ENCODE data around the gene SCN5A.
A peak's percentile ranks its signal among the peaks of the same experiment; 100 is the strongest.

The SCN5A gene

DNA sequence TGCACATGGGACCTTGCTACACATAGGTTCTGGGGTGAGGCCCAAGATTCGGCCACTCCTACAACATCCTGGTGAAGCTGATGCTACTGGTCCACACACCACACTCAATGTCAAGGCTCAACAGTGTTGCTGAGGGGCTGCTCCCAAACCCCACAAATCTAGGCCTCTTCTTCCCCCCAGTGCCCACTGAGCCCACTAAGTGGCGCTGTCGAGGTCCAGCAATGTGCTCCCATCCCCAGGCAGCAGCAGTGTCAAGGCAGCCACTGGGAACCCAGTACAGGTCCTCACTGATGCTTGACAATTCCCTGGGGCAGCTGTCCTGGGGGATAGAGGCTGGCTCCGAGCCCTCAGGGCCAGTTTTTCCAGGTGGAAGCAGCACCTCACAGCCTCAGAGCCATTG lies 21.5 kb downstream of the SCN5A start:
- peaks cover 7% of the 10 kb centered on the region for H3K27me3 Mint-ChIP-seq
- H3K27ac Mint-ChIP-seq, result no peak overlapping the region
- peak; percentile 32 for DNase-seq
- no peaks in the 10 kb centered on the region for H3K36me3 Mint-ChIP-seq
- CTCF ChIA-PET, result interaction anchor here (0.5 to 1.5 kb wide), 3 partner anchors 9 to 131 kb away, joined by 3 to 5 read pairs (median 3); no protein-coding TSS in a partner anchor
- no peaks in the 10 kb centered on the region for H3K4me1 Mint-ChIP-seq
- H3K9me3 Mint-ChIP-seq, result no peaks in the 10 kb centered on the region
- no peak overlapping the region for H3K4me3 Mint-ChIP-seq

DNA sequence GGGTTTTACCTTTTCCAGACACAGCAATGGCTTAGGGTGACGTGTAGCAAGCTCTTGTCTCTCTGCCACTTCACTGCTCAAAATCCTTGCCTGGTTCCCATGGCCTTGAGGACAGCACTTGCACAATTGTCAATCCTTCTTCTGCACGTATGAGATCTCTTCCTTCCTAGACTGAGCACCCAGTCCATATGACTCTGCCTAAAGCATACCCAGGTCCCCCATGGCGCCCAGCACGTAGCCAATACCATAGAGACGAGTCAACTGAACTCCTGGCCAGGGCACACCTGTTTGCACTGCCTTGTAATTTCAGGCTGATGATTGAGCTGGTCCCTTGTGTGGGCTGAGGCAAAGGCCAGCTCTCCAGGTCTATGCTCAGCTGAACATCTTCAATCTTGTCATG lies 23.3 kb downstream of the SCN5A start:
- no peaks in the 10 kb centered on the region for H3K36me3 Mint-ChIP-seq
- H3K4me1 Mint-ChIP-seq, result no peaks in the 10 kb centered on the region
- no peak for DNase-seq
- no peak overlapping the region for H3K4me3 Mint-ChIP-seq
- H3K9me3 Mint-ChIP-seq, result no peaks in the 10 kb centered on the region
- CTCF ChIA-PET, result interaction anchor here (1.4 kb wide), 1 partner anchor 25 kb away, joined by 4 read pairs; no protein-coding TSS in a partner anchor
- H3K27ac Mint-ChIP-seq, result no peak overlapping the region
- H3K27me3 Mint-ChIP-seq, result no peaks in the 10 kb centered on the region

DNA sequence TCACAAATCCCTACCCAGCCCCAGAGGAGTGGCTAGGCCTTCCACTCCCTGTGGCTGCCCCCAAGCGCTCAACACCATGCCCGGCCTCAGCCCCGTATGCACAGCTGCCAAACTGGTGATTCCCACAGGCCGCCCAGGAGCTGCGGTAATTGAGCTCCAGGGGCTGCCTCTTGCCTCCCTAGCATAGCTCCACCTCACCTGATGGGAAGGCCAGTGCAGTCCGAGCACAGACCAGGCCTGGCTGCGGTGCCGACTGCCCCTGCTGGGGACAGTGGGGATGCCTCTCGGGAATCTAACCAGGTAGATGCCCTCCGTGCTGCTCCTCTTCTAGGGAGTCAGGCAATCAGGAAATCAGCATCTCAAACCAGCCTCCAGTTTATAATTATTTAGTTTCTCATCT lies 25.9 kb downstream of the SCN5A start:
- Mint-ChIP-seq H3K4me1 (no peaks in the 10 kb centered on the region), H3K36me3 (no peaks in the 10 kb centered on the region), H3K4me3 (no peak overlapping the region), H3K27ac (no peak overlapping the region), H3K27me3 (peaks cover 7% of the 10 kb centered on the region), H3K9me3 (no peaks in the 10 kb centered on the region)
- CTCF ChIA-PET, result no interaction called here
- DNase-seq, result no peak

DNA sequence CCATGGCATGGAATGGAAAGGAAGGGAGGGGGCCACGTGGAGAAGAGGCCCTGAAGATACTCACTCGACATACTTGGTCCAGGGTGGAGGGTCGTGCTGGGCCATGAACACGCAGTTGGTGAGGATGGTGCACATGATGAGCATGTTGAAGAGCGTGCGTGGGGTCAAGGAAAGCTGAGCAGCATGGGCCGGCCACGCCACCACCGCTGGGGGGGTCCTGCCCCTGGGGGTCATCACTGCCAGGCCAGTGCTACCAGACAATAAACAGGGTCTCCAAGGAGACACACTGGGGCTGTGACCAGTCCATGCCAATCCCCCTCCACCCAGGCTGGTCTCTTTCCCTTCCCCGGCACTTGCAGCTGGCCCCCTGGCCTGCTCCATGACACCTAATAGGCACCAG lies 27.2 kb downstream of the SCN5A start:
- CTCF ChIA-PET, result interaction anchor here (1.2 kb wide), 1 partner anchor 10 kb away, joined by 3 read pairs; no protein-coding TSS in a partner anchor
- Mint-ChIP-seq H3K27ac (no peak overlapping the region), H3K36me3 (no peaks in the 10 kb centered on the region)

DNA sequence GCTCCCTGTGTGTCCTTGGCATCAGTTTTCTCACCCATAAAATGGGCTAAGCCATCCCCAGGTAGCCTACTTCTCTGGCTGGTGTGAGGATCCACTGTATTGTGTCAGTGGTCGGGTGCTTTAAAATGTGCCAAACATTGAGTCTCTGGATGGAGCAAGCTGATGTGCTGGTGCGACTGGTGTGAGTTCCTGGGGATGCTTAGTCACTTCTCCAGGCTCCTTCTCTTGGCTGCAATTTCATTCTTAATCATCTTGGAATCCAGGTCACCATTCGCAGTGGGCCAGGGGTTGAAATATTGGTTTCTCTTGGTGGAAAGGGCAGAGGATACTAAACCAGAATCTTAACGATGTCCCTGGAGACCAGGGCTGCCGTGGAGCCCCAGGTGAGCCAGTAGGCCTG lies 29.3 kb downstream of the SCN5A start:
- no peaks in the 10 kb centered on the region for H3K4me1 Mint-ChIP-seq
- CTCF ChIA-PET, result no interaction called here
- peaks cover 30% of the 10 kb centered on the region for H3K27me3 Mint-ChIP-seq
- H3K9me3 Mint-ChIP-seq, result no peaks in the 10 kb centered on the region
- H3K36me3 Mint-ChIP-seq, result no peaks in the 10 kb centered on the region
- H3K27ac Mint-ChIP-seq, result no peak overlapping the region
- no peak overlapping the region for H3K4me3 Mint-ChIP-seq
- DNase-seq, result no peak

More for the DNA sequence above, 27.2 kb downstream of the SCN5A start:
- H3K9me3 Mint-ChIP-seq, result no peaks in the 10 kb centered on the region
- no peaks in the 10 kb centered on the region for H3K4me1 Mint-ChIP-seq
- DNase-seq, result no peak
- H3K27me3 Mint-ChIP-seq, result peaks cover 18% of the 10 kb centered on the region
- no peak overlapping the region for H3K4me3 Mint-ChIP-seq

DNA sequence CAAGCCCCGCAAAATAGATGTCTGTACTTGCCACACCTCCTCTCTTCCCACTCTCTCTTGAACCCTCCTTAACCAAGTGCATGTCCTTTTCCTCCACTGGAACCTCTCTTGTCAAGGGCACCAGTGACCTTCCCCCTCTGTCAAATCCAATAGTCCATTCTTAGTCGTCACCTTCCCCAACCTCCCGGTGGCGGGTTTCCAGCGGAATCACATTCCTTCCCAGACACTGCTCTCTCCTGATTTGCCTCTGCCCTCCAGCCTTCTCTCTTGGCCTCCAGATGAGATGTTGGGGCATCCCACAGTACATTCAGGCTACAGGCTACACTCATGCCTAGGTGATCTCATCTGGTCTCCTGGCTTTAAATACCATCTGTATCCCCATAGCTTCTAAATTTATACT lies 31.1 kb downstream of the SCN5A start:
- CTCF ChIA-PET, result interaction anchor here (0.6 to 1.6 kb wide), 2 partner anchors 10 to 34 kb away, joined by 3 read pairs; no protein-coding TSS in a partner anchor
- peaks cover 30% of the 10 kb centered on the region for H3K27me3 Mint-ChIP-seq
- H3K4me1 Mint-ChIP-seq, result no peaks in the 10 kb centered on the region
- no peak for DNase-seq
- no peaks in the 10 kb centered on the region for H3K36me3 Mint-ChIP-seq
- H3K4me3 Mint-ChIP-seq, result no peak overlapping the region
- no peaks in the 10 kb centered on the region for H3K9me3 Mint-ChIP-seq
- no peak overlapping the region for H3K27ac Mint-ChIP-seq

DNA sequence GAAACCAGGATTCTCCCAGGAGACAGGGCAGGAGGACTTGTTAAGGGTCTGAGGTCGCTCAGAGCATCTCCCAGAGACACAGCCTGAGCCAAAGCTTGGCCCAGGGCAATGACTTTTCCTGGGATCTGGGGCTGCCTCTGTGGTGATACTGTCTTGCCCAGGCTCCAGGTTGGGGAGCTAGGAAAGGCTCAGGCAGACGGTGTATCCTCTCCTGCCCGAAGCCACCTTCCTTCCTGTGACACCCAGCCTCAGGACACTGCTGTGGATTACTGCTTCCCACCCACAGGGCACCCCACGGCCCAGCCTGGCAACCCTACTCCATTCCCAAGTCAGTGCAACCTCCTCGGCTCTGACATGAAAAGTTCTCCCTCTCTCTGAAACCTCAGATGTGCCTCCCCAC lies 31.9 kb downstream of the SCN5A start:
- H3K4me1 Mint-ChIP-seq, result no peaks in the 10 kb centered on the region
- H3K36me3 Mint-ChIP-seq, result no peaks in the 10 kb centered on the region
- no peak for DNase-seq
- no peak overlapping the region for H3K4me3 Mint-ChIP-seq
- CTCF ChIA-PET, result interaction anchor here (0.6 to 1.6 kb wide), 3 partner anchors 9 to 38 kb away, joined by 3 read pairs; no protein-coding TSS in a partner anchor
- H3K27ac Mint-ChIP-seq, result no peak overlapping the region
- no peaks in the 10 kb centered on the region for H3K9me3 Mint-ChIP-seq
- H3K27me3 Mint-ChIP-seq, result peaks cover 30% of the 10 kb centered on the region

DNA sequence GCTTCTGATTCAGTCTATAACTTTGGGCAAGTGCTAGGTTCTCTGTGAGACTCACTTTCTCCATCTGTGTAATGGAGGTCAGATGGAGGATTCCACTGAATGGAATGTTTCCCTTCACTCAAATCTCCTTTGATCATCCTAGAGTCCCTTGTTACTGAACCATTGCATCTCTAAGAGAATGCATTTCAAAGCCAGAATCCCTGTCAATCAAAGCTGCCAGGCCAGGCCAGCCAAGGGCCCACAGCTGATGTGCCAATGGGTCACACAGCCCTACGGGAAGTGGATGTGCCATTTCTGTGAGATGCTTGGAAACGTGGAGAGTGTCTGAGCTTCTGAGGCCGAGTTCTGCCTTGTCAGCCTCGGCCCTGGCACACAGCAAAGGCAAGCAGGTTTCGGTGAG lies 32.4 kb downstream of the SCN5A start:
- Mint-ChIP-seq H3K4me3 (no peak overlapping the region), H3K27me3 (peaks cover 30% of the 10 kb centered on the region), H3K36me3 (no peaks in the 10 kb centered on the region), H3K4me1 (no peaks in the 10 kb centered on the region), H3K9me3 (no peaks in the 10 kb centered on the region), H3K27ac (no peak overlapping the region)
- no peak for DNase-seq
- CTCF ChIA-PET, result interaction anchor here (1.1 to 1.6 kb wide), 2 partner anchors 9 to 39 kb away, joined by 3 read pairs; no protein-coding TSS in a partner anchor

DNA sequence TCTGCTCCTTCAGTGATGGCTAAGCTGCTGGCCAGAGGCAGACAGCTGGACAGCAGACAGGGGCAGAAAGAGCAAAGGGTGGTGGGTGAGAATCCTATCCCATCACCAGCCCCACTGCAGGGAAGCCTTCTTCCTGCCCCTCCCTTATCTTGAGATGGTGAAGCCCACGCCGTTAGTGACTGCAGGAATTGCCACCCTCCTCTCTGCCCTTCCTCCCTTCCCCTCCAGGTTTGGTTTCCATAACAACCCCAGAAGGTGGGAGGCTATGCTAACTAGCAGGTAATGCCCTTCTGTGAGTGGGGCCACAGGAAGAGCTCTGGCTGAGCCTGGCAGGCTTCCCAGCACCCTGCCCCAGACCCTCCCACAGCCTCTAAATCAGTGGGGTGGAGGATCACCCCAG lies 32.8 kb downstream of the SCN5A start:
- H3K27me3 Mint-ChIP-seq, result peaks cover 33% of the 10 kb centered on the region

DNA sequence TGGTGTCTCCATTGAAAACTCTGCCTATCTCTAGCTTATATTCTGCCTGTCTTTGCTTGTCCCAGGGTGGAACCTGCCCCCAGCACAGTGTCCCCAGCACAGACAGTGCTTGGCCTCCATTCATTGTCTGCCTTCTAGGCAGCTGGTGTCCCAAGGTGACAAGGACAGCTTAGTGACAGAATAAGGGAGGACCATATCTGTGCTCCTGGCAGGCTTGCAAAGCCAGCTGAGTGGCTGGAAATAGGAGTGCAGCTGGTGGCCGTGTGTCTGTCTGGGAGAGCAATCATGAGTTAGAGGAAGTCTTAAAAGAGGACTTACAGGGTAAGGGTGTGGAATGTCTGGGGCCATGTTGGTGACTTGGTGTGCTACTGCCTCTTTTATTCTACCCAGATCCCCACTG lies 33.4 kb downstream of the SCN5A start:
- DNase-seq, result no peak
- Mint-ChIP-seq H3K36me3 (no peaks in the 10 kb centered on the region), H3K9me3 (no peaks in the 10 kb centered on the region), H3K27me3 (peaks cover 36% of the 10 kb centered on the region), H3K4me3 (no peak overlapping the region), H3K27ac (no peak overlapping the region), H3K4me1 (no peaks in the 10 kb centered on the region)
- CTCF ChIA-PET, result no interaction called here

More for the DNA sequence above, 32.8 kb downstream of the SCN5A start:
- no peaks in the 10 kb centered on the region for H3K9me3 Mint-ChIP-seq
- H3K4me3 Mint-ChIP-seq, result no peak overlapping the region
- H3K36me3 Mint-ChIP-seq, result no peaks in the 10 kb centered on the region
- CTCF ChIA-PET, result no interaction called here
- H3K4me1 Mint-ChIP-seq, result no peaks in the 10 kb centered on the region
- DNase-seq, result no peak
- H3K27ac Mint-ChIP-seq, result no peak overlapping the region

DNA sequence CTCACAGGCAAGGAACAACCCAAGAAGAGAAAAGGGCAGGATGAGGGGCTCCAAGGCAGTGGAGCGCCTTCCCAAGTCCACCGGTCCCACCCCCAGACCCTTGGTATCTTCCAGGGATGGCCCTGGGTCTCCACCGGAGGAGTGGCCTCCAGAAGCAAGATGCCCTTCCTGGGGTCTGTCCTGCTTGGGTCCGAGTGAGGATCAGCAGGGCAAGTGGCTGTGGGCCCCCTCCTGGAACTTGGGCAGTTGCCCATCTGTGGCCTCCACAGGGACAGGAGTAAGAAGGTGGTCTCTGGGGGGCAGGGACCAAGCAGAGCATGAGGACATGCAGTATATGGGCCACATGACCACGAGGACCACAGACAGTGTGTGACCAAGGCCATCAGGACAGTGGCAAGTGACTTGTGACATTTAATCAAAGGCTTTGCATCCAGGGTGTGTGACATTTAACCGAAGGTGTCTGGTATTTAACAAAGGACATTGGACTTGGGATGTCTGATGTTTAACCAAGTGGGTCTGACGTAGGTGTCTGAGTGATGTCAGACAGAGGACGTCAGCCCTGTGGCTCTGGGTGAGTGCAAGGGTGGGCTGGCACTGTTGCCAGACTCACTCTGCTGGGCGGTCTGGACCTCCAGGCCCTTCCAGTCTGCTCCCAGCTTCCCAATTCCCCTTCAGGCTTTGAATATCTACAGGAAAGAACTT lies 34.7 kb downstream of the SCN5A start:
- H3K9me3 Mint-ChIP-seq, result no peaks in the 10 kb centered on the region
- no peaks in the 10 kb centered on the region for H3K4me1 Mint-ChIP-seq
- no peak for DNase-seq
- no peak overlapping the region for H3K27ac Mint-ChIP-seq
- CTCF ChIA-PET, result no interaction called here
- no peaks in the 10 kb centered on the region for H3K36me3 Mint-ChIP-seq
- peaks cover 37% of the 10 kb centered on the region for H3K27me3 Mint-ChIP-seq
- H3K4me3 Mint-ChIP-seq, result no peak overlapping the region

DNA sequence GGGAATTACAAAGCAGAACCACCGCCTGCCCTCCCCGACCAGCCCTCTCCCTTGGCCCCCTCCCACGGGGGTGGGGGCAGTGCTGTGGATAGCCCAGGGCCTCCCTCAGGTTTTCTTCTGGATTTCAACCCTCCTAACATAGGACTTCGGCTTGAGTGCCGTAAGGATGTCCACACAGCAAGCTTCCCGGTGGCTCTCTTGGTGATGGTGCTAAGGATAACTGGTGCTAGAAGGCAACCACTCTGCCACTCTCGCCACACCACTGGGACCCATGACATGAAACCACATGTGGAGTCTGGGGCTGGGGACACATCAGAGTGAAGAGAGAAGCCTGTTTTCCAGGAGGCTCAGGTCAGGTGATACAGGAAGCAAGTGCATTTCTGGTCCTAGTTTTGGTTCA lies 35.4 kb downstream of the SCN5A start:
- Mint-ChIP-seq H3K27ac (no peak overlapping the region), H3K4me3 (no peak overlapping the region), H3K9me3 (no peaks in the 10 kb centered on the region), H3K36me3 (no peaks in the 10 kb centered on the region), H3K27me3 (peaks cover 38% of the 10 kb centered on the region), H3K4me1 (no peaks in the 10 kb centered on the region)
- CTCF ChIA-PET, result no interaction called here
- DNase-seq, result no peak

DNA sequence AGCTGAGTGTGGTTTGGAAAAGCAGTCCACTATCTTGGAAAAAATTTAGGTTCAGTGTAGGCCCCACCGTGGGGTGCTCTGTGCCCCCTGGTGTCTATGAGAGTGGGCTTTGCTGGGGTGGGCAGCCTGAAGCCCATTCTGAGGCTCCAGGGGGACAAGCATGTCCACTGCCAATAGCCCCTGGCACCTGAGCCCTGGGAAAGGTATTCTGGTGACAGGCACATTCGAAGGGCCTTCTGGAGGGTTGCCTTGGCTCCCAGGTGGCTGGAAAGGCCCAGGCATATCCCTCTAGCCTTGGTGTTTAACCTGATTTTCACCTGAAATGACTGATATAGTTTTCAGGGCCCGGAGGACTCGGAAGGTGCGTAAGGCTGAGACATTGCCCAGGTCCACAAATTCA lies 36.1 kb downstream of the SCN5A start:
- Mint-ChIP-seq H3K36me3 (no peaks in the 10 kb centered on the region), H3K4me3 (no peak overlapping the region), H3K27ac (no peak overlapping the region), H3K4me1 (no peaks in the 10 kb centered on the region), H3K9me3 (no peaks in the 10 kb centered on the region), H3K27me3 (peaks cover 32% of the 10 kb centered on the region)
- DNase-seq, result no peak
- CTCF ChIA-PET, result no interaction called here

DNA sequence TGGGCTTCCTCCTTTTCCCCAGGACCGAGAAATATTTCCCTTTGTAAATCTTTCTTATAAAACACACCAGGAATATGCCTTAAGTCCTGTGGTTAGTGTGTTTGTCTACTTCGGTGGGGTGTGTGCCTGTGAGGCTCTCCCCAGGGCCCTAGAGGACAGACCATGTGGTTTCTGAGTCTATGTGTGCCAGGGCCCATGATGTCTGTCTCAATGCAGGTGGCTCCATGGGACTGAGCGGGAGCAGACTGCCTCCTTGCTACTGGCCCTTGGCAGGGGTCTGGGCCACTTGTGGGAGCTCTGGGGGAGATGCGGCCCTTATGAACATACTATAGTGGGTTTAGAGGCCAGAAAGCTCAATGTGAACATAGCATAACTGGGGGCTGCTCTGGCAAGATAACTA lies 37.6 kb downstream of the SCN5A start:
- DNase-seq, result no peak
- Mint-ChIP-seq H3K4me1 (no peaks in the 10 kb centered on the region), H3K27me3 (peaks cover 18% of the 10 kb centered on the region), H3K4me3 (no peak overlapping the region), H3K9me3 (no peaks in the 10 kb centered on the region), H3K36me3 (no peaks in the 10 kb centered on the region), H3K27ac (no peak overlapping the region)
- CTCF ChIA-PET, result interaction anchor here (1.2 kb wide), 2 partner anchors 10 to 26 kb away, joined by 3 read pairs; no protein-coding TSS in a partner anchor

DNA sequence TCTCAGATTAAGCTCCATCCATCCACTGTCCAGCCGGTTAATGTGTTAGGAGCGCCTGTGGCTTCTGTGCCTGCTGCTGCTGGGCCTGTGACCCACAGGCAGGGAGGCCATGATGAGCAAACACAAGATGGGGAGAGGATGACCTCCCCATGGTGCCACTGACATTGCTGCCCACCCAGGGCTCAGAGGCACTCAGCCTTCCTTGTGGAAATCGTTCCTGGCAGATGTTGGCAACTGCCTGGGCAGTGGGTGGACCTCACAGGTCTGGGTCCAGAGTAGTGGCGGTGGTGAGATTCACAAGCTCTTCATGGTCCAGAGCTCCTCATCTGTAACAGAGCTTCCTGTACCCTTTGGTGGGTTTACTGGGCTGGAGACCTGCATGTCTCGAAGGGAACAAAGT lies 38.6 kb downstream of the SCN5A start:
- CTCF ChIA-PET, result no interaction called here
- Mint-ChIP-seq H3K27me3 (peaks cover 13% of the 10 kb centered on the region), H3K4me3 (no peak overlapping the region), H3K9me3 (no peaks in the 10 kb centered on the region), H3K4me1 (no peaks in the 10 kb centered on the region), H3K36me3 (no peaks in the 10 kb centered on the region), H3K27ac (no peak overlapping the region)
- no peak for DNase-seq

Measured in activated naive CD4-positive, alpha-beta T cell treated with anti-CD3 and anti-CD28 coated beads, Interleukin-2, amount 10 ng/mL, durations not matched to agents 7 days and 5 days (primary cell).